Neural cell (in vitro differentiated cells): ENCODE data around the gene SLC4A3. TPM values are rescaled to one million over a fixed set of nuclear protein-coding genes. Genes with fewer than 3 reads are reported as not detected.

Experiments used
- H2AFZ ChIP-seq: fragments of 200-600, 300-800 bp; sonication (generic), shearing (Covaris generic); 2 replicates; pipeline ENCODE4 v1.6.0; 2014; ENCODE audit warnings: low read depth, mild to moderate bottlenecking, antibody characterized with exemption, low read length, moderate library complexity
- H3F3A ChIP-seq: fragments of 200-600 bp; shearing (Covaris generic); 2 replicates; pipeline ENCODE4 v1.6.1; 2016; ENCODE audit warnings: mild to moderate bottlenecking, moderate library complexity, mixed read lengths, antibody characterized with exemption, low read length; ENCODE audit not compliant: insufficient read depth, poor library complexity, severe bottlenecking
- H3K27ac ChIP-seq: fragments of 200-600, 300-800 bp; sonication (generic), shearing (Covaris generic); 2 replicates; pipeline ENCODE4 v1.5.1; 2014; ENCODE audit warnings: mild to moderate bottlenecking, low read length, moderate library complexity
- H3K27me3 ChIP-seq: fragments of 300-800, 200-600 bp; sonication (generic), shearing (Covaris generic); 2 replicates; pipeline ENCODE4 v1.6.0; 2014; ENCODE audit warnings: mild to moderate bottlenecking, low read depth, low read length, moderate library complexity; ENCODE audit not compliant: insufficient read depth
- H3K36me3 ChIP-seq: fragments of 300-800, 200-600 bp; sonication (generic), shearing (Covaris generic); 2 replicates; pipeline ENCODE4 v1.5.1; 2014; ENCODE audit warnings: mild to moderate bottlenecking, antibody characterized with exemption, low read length, moderate library complexity; ENCODE audit not compliant: insufficient read depth
- H3K4me2 ChIP-seq: fragments of 300-800, 200-600 bp; sonication (generic), shearing (Covaris generic); 2 replicates; pipeline ENCODE4 v1.6.0; 2014; ENCODE audit warnings: mild to moderate bottlenecking, low read length
- H3K4me3 ChIP-seq: fragments of 300-800, 200-600 bp; sonication (generic), shearing (Covaris generic); 2 replicates; pipeline ENCODE4 v1.5.1; 2014; ENCODE audit warnings: mild to moderate bottlenecking, low read length, moderate library complexity
- H3K79me2 ChIP-seq: fragments of 200-600 bp; shearing (Covaris generic); replicated peaks from 2 replicates; pipeline ENCODE4 v1.6.0; 2014; ENCODE audit warnings: mild to moderate bottlenecking, low read length, moderate library complexity; ENCODE audit not compliant: insufficient read depth
- H3K9ac ChIP-seq: fragments of 300-800, 200-600 bp; sonication (generic), shearing (Covaris generic); 2 replicates; pipeline ENCODE4 v1.6.1; 2016; ENCODE audit warnings: mild to moderate bottlenecking, low read length, mixed read lengths
- H3K9me2 ChIP-seq: fragments of 200-600 bp; shearing (Covaris generic); 2 replicates; pipeline ENCODE4 v1.6.1; 2016; ENCODE audit warnings: mild to moderate bottlenecking, low read length, mixed read lengths; ENCODE audit not compliant: insufficient read depth
- H3K9me3 ChIP-seq: fragments of 200-600, 300-800 bp; sonication (generic), shearing (Covaris generic); 2 replicates; pipeline ENCODE4 v1.6.1; 2016; ENCODE audit warnings: mild to moderate bottlenecking, mixed run types, low read length, moderate library complexity, mixed read lengths
- H4K20me1 ChIP-seq: fragments of 200-600 bp; shearing (Covaris generic); 2 replicates; pipeline ENCODE4 v1.6.1; 2016; ENCODE audit warnings: mild to moderate bottlenecking, mixed run types; ENCODE audit not compliant: insufficient read depth
- EP300 ChIP-seq: fragments of 450-650 bp; conservative IDR thresholded peaks from 2 replicates; pipeline ENCODE4 v1.6.1; 2014; ENCODE audit warnings: antibody characterized with exemption, mild to moderate bottlenecking, moderate library complexity; ENCODE audit not compliant: poor library complexity, severe bottlenecking
- EZH2 ChIP-seq: fragments of 200-600, 300-800 bp; shearing (Covaris generic), sonication (generic); IDR thresholded peaks from 2 replicates; pipeline ENCODE4 v1.6.1; 2014; ENCODE audit warnings: antibody characterized with exemption, low read length, borderline replicate concordance, mild to moderate bottlenecking; ENCODE audit not compliant: insufficient read depth, poor library complexity, severe bottlenecking
- MXI1 ChIP-seq: fragments of 450-650 bp; conservative IDR thresholded peaks from 2 replicates; pipeline ENCODE4 v1.6.1; 2014; ENCODE audit warnings: antibody characterized with exemption, mild to moderate bottlenecking; ENCODE audit not compliant: poor library complexity, severe bottlenecking
- POLR2AphosphoS5 ChIP-seq: IDR thresholded peaks from 2 replicates; pipeline ENCODE4 v1.6.1; 2012
- RAD21 ChIP-seq: fragments of 450-650 bp; conservative IDR thresholded peaks from 2 replicates; pipeline ENCODE4 v1.6.1; 2014; ENCODE audit warnings: antibody characterized with exemption, mild to moderate bottlenecking, moderate library complexity
- SMC3 ChIP-seq: fragments of 450-650 bp; conservative IDR thresholded peaks from 2 replicates; pipeline ENCODE4 v1.6.1; 2014; ENCODE audit warnings: antibody characterized with exemption, mild to moderate bottlenecking, moderate library complexity; ENCODE audit not compliant: poor library complexity
- TAF1 ChIP-seq: IDR thresholded peaks from 2 replicates; pipeline ENCODE4 v1.6.1; 2012; ENCODE audit warnings: low read depth
- polyA plus RNA-seq: library from polyadenylated mRNA; depleted of rRNA; stranded (reverse); fragments of >200 nt; gene quantifications from 2 replicates; pipeline ENCODE4 v1.2.3, GENCODE V29; 2014
- TF ChIP-seq, protein P1 (sequence below): IDR thresholded peaks from 2 replicates; pipeline ENCODE4 v1.6.1; 2012; ENCODE audit warnings: borderline replicate concordance
- TF ChIP-seq, protein P2 (sequence below): fragments of 450-650 bp; IDR thresholded peaks from 2 replicates; pipeline ENCODE4 v1.5.1; 2014; ENCODE audit warnings: antibody characterized with exemption, mild to moderate bottlenecking, moderate library complexity; ENCODE audit not compliant: poor library complexity, severe bottlenecking

SLC4A3 gene
- polyA plus RNA-seq, 1 donor from 2014 or later = 18.7 TPM

DNA sequence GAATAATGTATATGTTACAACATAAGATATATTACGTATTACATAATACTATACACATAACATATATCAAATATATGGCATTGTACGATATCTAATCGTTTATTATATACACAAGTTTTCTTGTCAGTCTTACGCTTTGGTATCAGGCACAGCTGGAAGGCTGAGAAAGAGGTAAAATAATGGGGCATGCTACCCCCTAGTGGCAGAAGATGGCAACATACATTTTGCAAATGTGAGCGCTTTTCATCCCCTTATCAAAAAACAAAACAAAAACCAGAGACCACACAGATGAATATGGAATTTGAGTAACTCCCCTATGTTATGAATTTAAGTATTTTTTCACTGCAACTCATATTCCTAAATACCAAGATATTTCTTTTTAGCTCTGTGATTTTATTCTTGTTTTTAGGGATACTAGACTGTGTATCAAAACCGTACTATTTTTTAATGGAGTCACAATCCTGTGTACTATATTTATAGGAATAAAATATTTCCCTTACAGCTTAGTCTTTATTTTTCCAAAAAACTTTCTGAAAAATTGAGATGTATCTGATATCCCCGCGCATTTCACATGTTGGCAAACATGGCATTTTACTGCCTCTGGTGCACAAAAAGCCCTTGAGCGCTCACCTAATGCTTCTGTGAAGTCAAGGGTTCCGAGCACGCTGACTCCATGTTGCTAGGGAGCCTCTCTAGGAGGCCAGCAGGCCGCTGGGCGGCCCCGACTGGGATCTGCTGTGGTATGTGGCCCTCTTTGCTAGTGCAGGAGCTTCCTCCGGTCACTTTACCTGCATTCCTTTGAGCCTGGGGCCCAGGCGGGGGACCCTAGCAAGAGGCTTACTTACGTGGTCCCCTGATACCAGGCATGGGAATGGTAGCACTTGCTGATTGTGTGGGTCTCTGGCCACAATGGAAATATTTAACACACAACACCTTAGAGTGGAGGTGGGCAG, 62.5 kb downstream of the SLC4A3 start:
- Histone ChIP-seq H3K4me2 (no peak overlapping the region), H3K27me3 (no peaks in the 10 kb centered on the region), H3K9me3 (no peaks in the 10 kb centered on the region), H3K9me2 (no peaks in the 10 kb centered on the region), H3K79me2 (no peaks in the 10 kb centered on the region), H3F3A (no peaks in the 10 kb centered on the region), H3K4me3 (no peak overlapping the region), H4K20me1 (no peaks in the 10 kb centered on the region), H2AFZ (no peak overlapping the region), H3K9ac (no peak overlapping the region), H3K36me3 (no peaks in the 10 kb centered on the region), H3K27ac (no peak overlapping the region)
- TF ChIP-seq, protein P1, sequence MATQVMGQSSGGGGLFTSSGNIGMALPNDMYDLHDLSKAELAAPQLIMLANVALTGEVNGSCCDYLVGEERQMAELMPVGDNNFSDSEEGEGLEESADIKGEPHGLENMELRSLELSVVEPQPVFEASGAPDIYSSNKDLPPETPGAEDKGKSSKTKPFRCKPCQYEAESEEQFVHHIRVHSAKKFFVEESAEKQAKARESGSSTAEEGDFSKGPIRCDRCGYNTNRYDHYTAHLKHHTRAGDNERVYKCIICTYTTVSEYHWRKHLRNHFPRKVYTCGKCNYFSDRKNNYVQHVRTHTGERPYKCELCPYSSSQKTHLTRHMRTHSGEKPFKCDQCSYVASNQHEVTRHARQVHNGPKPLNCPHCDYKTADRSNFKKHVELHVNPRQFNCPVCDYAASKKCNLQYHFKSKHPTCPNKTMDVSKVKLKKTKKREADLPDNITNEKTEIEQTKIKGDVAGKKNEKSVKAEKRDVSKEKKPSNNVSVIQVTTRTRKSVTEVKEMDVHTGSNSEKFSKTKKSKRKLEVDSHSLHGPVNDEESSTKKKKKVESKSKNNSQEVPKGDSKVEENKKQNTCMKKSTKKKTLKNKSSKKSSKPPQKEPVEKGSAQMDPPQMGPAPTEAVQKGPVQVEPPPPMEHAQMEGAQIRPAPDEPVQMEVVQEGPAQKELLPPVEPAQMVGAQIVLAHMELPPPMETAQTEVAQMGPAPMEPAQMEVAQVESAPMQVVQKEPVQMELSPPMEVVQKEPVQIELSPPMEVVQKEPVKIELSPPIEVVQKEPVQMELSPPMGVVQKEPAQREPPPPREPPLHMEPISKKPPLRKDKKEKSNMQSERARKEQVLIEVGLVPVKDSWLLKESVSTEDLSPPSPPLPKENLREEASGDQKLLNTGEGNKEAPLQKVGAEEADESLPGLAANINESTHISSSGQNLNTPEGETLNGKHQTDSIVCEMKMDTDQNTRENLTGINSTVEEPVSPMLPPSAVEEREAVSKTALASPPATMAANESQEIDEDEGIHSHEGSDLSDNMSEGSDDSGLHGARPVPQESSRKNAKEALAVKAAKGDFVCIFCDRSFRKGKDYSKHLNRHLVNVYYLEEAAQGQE = no peak
- TF ChIP-seq SMC3 (peak; percentile 81), MXI1 (no peak), RAD21 (peak; percentile 85)
- TF ChIP-seq, protein P2, sequence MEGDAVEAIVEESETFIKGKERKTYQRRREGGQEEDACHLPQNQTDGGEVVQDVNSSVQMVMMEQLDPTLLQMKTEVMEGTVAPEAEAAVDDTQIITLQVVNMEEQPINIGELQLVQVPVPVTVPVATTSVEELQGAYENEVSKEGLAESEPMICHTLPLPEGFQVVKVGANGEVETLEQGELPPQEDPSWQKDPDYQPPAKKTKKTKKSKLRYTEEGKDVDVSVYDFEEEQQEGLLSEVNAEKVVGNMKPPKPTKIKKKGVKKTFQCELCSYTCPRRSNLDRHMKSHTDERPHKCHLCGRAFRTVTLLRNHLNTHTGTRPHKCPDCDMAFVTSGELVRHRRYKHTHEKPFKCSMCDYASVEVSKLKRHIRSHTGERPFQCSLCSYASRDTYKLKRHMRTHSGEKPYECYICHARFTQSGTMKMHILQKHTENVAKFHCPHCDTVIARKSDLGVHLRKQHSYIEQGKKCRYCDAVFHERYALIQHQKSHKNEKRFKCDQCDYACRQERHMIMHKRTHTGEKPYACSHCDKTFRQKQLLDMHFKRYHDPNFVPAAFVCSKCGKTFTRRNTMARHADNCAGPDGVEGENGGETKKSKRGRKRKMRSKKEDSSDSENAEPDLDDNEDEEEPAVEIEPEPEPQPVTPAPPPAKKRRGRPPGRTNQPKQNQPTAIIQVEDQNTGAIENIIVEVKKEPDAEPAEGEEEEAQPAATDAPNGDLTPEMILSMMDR = peak; percentile 86

DNA sequence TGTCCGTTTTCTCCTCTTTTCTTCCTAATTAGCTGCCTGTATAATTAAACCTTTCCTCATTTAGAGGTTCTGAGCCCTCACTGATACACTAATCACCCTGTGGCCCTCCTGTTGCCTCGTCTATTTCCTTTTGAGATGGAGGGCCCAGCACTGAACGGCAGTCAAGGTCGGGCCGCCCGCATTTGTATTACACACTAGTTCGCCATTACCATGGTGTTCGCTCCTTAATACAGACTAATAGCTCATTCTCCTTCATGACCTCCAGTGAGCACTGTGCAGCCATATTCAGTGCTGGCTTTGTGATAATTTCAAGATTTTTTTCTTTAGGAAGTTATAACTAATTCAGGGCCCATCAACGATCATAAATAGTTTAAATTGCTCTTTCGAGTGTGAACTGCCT, 64.1 kb downstream of the SLC4A3 start:
- no peaks in the 10 kb centered on the region for H4K20me1 ChIP-seq
- no peak overlapping the region for H3K4me2 ChIP-seq
- no peaks in the 10 kb centered on the region for H3K79me2 ChIP-seq
- no peaks in the 10 kb centered on the region for H3K9me2 ChIP-seq
- H3K4me3 ChIP-seq = no peak overlapping the region
- no peak overlapping the region for H3K9ac ChIP-seq
- no peak overlapping the region for H3K27ac ChIP-seq
- no peaks in the 10 kb centered on the region for H3K9me3 ChIP-seq
- H2AFZ ChIP-seq = no peak overlapping the region
- H3K27me3 ChIP-seq = no peaks in the 10 kb centered on the region
- TF ChIP-seq EZH2 (no peak), EP300 (no peak), RAD21 (no peak), TAF1 (no peak), POLR2AphosphoS5 (no peak), MXI1 (no peak), SMC3 (no peak)
- TF ChIP-seq, protein P1 = no peak
- TF ChIP-seq, protein P2 = no peak
- H3K36me3 ChIP-seq = no peaks in the 10 kb centered on the region
- no peaks in the 10 kb centered on the region for H3F3A ChIP-seq
